Measurements from ENCODE around the gene ARGLU1. TPM values are rescaled to one million over a fixed set of nuclear protein-coding genes. Genes with fewer than 3 reads are reported as not detected.
A peak's percentile ranks its signal among the peaks of the same experiment; 100 is the strongest.

ARGLU1 gene
- total and polyA plus RNA-seq, 2 experiments from 2014 or later = 146 to 173 TPM

GRCh38 chr13:106555631-106556328 lies 12.2 kb downstream of the ARGLU1 start:
- H3K36me3 ChIP-seq = peaks cover 52% of the 10 kb centered on the region
- DNase-seq (ENCODE audit: low read depth in 1 of 2, low spot score in 1 of 2) = peak in 1 of 2 donors; percentile 35
- peaks cover 2% of the 10 kb centered on the region for H3K4me1 ChIP-seq (ENCODE audit: low read depth)
- no peaks in the 10 kb centered on the region for H3K9me3 ChIP-seq (ENCODE audit: low read depth)
- no peak overlapping the region for H3K4me3 ChIP-seq
- no peaks in the 10 kb centered on the region for H3K27me3 ChIP-seq
- no peak for TF ChIP-seq CTCF (IDR thresholded peaks at IDR 0.05; ENCODE audit: low read depth, low read length)
- no peak overlapping the region for H3K27ac ChIP-seq

- no peak for TF ChIP-seq CTCF (IDR thresholded peaks at IDR 0.05; ENCODE audit: low read depth, low read length)
- Histone ChIP-seq H3K36me3 (peaks cover 26% of the 10 kb centered on the region), H3K27me3 (no peaks in the 10 kb centered on the region), H3K4me1 (ENCODE audit: low read depth) (no peaks in the 10 kb centered on the region), H3K27ac (no peak overlapping the region), H3K4me3 (no peak overlapping the region), H3K9me3 (ENCODE audit: low read depth) (no peaks in the 10 kb centered on the region)
- DNase-seq (ENCODE audit: low read depth in 1 of 2, low spot score in 1 of 2) = no peak
Measured at GRCh38 chr13:106551751-106552150, 16.2 kb downstream of the ARGLU1 start.

GRCh38 chr13:106551350-106551749 lies 16.6 kb downstream of the ARGLU1 start:
- Histone ChIP-seq H3K4me1 (ENCODE audit: low read depth) (no peaks in the 10 kb centered on the region), H3K4me3 (no peak overlapping the region), H3K27ac (no peak overlapping the region), H3K9me3 (ENCODE audit: low read depth) (no peaks in the 10 kb centered on the region), H3K27me3 (no peaks in the 10 kb centered on the region), H3K36me3 (peaks cover 22% of the 10 kb centered on the region)
- DNase-seq (ENCODE audit: low read depth in 1 of 2, low spot score in 1 of 2) = no peak
- TF ChIP-seq CTCF (IDR thresholded peaks at IDR 0.05; ENCODE audit: low read depth, low read length) = no peak

- no peak for DNase-seq (ENCODE audit: low read depth in 1 of 2, low spot score in 1 of 2)
- Histone ChIP-seq H3K9me3 (ENCODE audit: low read depth) (no peaks in the 10 kb centered on the region), H3K4me1 (ENCODE audit: low read depth) (no peaks in the 10 kb centered on the region), H3K27me3 (no peaks in the 10 kb centered on the region), H3K27ac (no peak overlapping the region), H3K36me3 (peaks cover 16% of the 10 kb centered on the region), H3K4me3 (no peak overlapping the region)
- TF ChIP-seq CTCF (IDR thresholded peaks at IDR 0.05; ENCODE audit: low read depth, low read length) = no peak
Measured at GRCh38 chr13:106550570-106551135, 17.3 kb downstream of the ARGLU1 start.

GRCh38 chr13:106548064-106548696 lies 19.8 kb downstream of the ARGLU1 start:
- H3K27ac ChIP-seq = no peak overlapping the region
- no peak for TF ChIP-seq CTCF (IDR thresholded peaks at IDR 0.05; ENCODE audit: low read depth, low read length)
- no peak overlapping the region for H3K4me3 ChIP-seq
- H3K27me3 ChIP-seq = no peaks in the 10 kb centered on the region
- H3K4me1 ChIP-seq (ENCODE audit: low read depth) = no peaks in the 10 kb centered on the region
- no peak for DNase-seq (ENCODE audit: low read depth in 1 of 2, low spot score in 1 of 2)
- no peaks in the 10 kb centered on the region for H3K9me3 ChIP-seq (ENCODE audit: low read depth)
- peaks cover 13% of the 10 kb centered on the region for H3K36me3 ChIP-seq

Measured in cardiac muscle cell (in vitro differentiated cells and primary cell).